ENCODE data around the gene RPRD1A. TPM values are rescaled to one million over a fixed set of nuclear protein-coding genes. Genes with fewer than 3 reads are reported as not detected.

Gene RPRD1A
- total and polyA plus RNA-seq, 7 experiments from 2014 or later: 11.8 to 51.3 (median 27.6) TPM

- Histone ChIP-seq H3K4me3 (ENCODE audit: low read length) (no peak overlapping the region), H3K9me3 (ENCODE audit: control insufficient read depth in 2 of 3, low read length in 3 of 3) (no peaks in the 10 kb centered on the region), H3K4me1 (ENCODE audit: control insufficient read depth in 2 of 2, insufficient read depth in 2 of 2, low read length in 2 of 2) (peaks cover 30 to 33% of the 10 kb centered on the region in 2 donors), H3K36me3 (ENCODE audit: control insufficient read depth in 2 of 3, insufficient read depth in 3 of 3, low read length in 3 of 3) (peaks cover 13 to 42% (median 15%) of the 10 kb centered on the region in 3 experiments), H3K27ac (ENCODE audit: low read depth, low read length) (peak overlapping the region; percentile 34), H3K27me3 (ENCODE audit: control insufficient read depth in 2 of 2, insufficient read depth in 2 of 2, low read length in 2 of 2) (no peaks in the 10 kb centered on the region)
- intact Hi-C loops (cut with micrococcal nuclease): loop anchor here (5.0 kb wide), 2 partner anchors 947 to 1112 kb away; no protein-coding TSS in a partner anchor
- peaks cover 0 to 4% (median 0%) of the 10 kb centered on the region in 11 donors for H3K9me3 Mint-ChIP-seq
- peaks cover 35 to 64% (median 51%) of the 10 kb centered on the region in 7 donors for H3K4me1 Mint-ChIP-seq
- ATAC-seq (no peak), DNase-seq (no peak)
- H3K27ac Mint-ChIP-seq: peak overlapping the region; percentile 27 to 99 (median 94)
- H3K4me3 Mint-ChIP-seq: peak overlapping the region; percentile 83 to 100 (median 96)
- H3K27me3 Mint-ChIP-seq: no peaks in the 10 kb centered on the region
- ChIA-PET POLR2A (interaction anchor here (0.6 to 3.5 kb wide), 3 partner anchors 92 to 500 kb away, joined by 3 to 16 read pairs (median 3); partner anchors contain the start of genes ELP2 and RPRD1A), CTCF (no interaction called here)
- peaks cover 14 to 41% (median 32%) of the 10 kb centered on the region in 5 donors for H3K36me3 Mint-ChIP-seq
Measured at GRCh38 chr18:35974181-35974580, 93.2 kb downstream of the RPRD1A start.

GRCh38 chr18:35973650-35974049 is 93.7 kb downstream of the RPRD1A start:
- Mint-ChIP-seq H3K4me1 (peaks cover 35 to 69% (median 55%) of the 10 kb centered on the region in 7 donors), H3K27me3 (no peaks in the 10 kb centered on the region), H3K9me3 (peaks cover 0 to 4% (median 0%) of the 10 kb centered on the region in 11 donors), H3K27ac (peak overlapping the region; percentile 91 to 99 (median 96)), H3K36me3 (peaks cover 14 to 37% (median 28%) of the 10 kb centered on the region in 5 donors), H3K4me3 (peak overlapping the region; percentile 83 to 100 (median 96))
- peak overlapping the region; percentile 82 for H3K27ac ChIP-seq (ENCODE audit: low read depth, low read length)
- H3K4me3 ChIP-seq (ENCODE audit: low read length): no peak overlapping the region
- DNase-seq (no peak), ATAC-seq (no peak)
- peaks cover 33% of the 10 kb centered on the region in 2 donors for H3K4me1 ChIP-seq (ENCODE audit: control insufficient read depth in 2 of 2, insufficient read depth in 2 of 2, low read length in 2 of 2)
- H3K9me3 ChIP-seq (ENCODE audit: control insufficient read depth in 2 of 3, low read length in 3 of 3): no peaks in the 10 kb centered on the region
- H3K27me3 ChIP-seq (ENCODE audit: control insufficient read depth in 2 of 2, insufficient read depth in 2 of 2, low read length in 2 of 2): no peaks in the 10 kb centered on the region
- CTCF ChIA-PET: interaction anchor here (0.6 kb wide), 1 partner anchor 1033 kb away, joined by 3 read pairs; no protein-coding TSS in a partner anchor
- POLR2A ChIA-PET: interaction anchor here (1.1 to 3.5 kb wide), 2 partner anchors 93 to 156 kb away, joined by 3 to 16 read pairs; partner anchors contain the start of genes ELP2 and RPRD1A
- intact Hi-C loops (cut with micrococcal nuclease): loop anchor here (2.0 to 5.0 kb wide), 4 partner anchors 391 to 1111 kb away; partner anchors contain the start of gene ZNF24 (in 1 of the 2)
- H3K36me3 ChIP-seq (ENCODE audit: control insufficient read depth in 2 of 3, insufficient read depth in 3 of 3, low read length in 3 of 3): peaks cover 13 to 37% (median 15%) of the 10 kb centered on the region in 3 experiments

- DNase-seq (peak; percentile 80 to 93 (median 90)), ATAC-seq (peak; percentile 94)
- Mint-ChIP-seq H3K27ac (peak within 1 kb of the TSS; percentile 91 to 99 (median 96)), H3K27me3 (no peaks in the 10 kb centered on the region), H3K36me3 (peaks cover 6 to 24% (median 19%) of the 10 kb centered on the region in 5 donors), H3K4me3 (peak within 1 kb of the TSS; percentile 83 to 100 (median 96)), H3K9me3 (no peaks in the 10 kb centered on the region), H3K4me1 (peaks cover 36 to 78% (median 67%) of the 10 kb centered on the region in 7 donors)
- Histone ChIP-seq H3K36me3 (ENCODE audit: control insufficient read depth in 2 of 3, insufficient read depth in 3 of 3, low read length in 3 of 3) (peaks cover 6 to 25% (median 9%) of the 10 kb centered on the region in 3 experiments), H3K27me3 (ENCODE audit: control insufficient read depth in 2 of 2, insufficient read depth in 2 of 2, low read length in 2 of 2) (no peaks in the 10 kb centered on the region), H3K9me3 (ENCODE audit: control insufficient read depth in 2 of 3, low read length in 3 of 3) (no peaks in the 10 kb centered on the region), H3K27ac (ENCODE audit: low read depth, low read length) (peak within 1 kb of the TSS; percentile 82), H3K4me3 (ENCODE audit: low read length) (peak within 1 kb of the TSS; percentile 76), H3K4me1 (ENCODE audit: control insufficient read depth in 2 of 2, insufficient read depth in 2 of 2, low read length in 2 of 2) (peaks cover 33% of the 10 kb centered on the region in 2 donors)
- intact Hi-C loops (cut with micrococcal nuclease): loop anchor here (1.0 to 5.0 kb wide), 21 partner anchors 22 to 1110 kb away; partner anchors contain the start of genes ELP2 (in 2 of the 2), INO80C (in 2 of the 2), RPRD1A (in 2 of the 2) and SLC39A6 (in 2 of the 2)
- CTCF ChIA-PET: interaction anchor here (0.7 kb wide), 1 partner anchor 672 kb away, joined by 3 read pairs; no protein-coding TSS in a partner anchor
- POLR2A ChIA-PET: interaction anchor here (0.7 to 3.5 kb wide), 5 partner anchors 94 to 851 kb away, joined by 3 to 17 read pairs (median 6); partner anchors contain the start of genes ELP2, INO80C, RPRD1A and SLC39A6
Measured at GRCh38 chr18:35972197-35973000, 95.0 kb downstream of the RPRD1A start, which contains the start of gene RMP24. Gene RMP24 (plus strand): TSS chr18:35972679.

- H3K27me3 Mint-ChIP-seq: no peaks in the 10 kb centered on the region
- DNase-seq (peak in 1 of 9 donors; percentile 24), ATAC-seq (no peak)
- Histone ChIP-seq H3K4me3 (ENCODE audit: low read length) (peak overlapping the region; percentile 76), H3K27me3 (ENCODE audit: control insufficient read depth in 2 of 2, insufficient read depth in 2 of 2, low read length in 2 of 2) (no peaks in the 10 kb centered on the region), H3K4me1 (ENCODE audit: control insufficient read depth in 2 of 2, insufficient read depth in 2 of 2, low read length in 2 of 2) (peaks cover 33% of the 10 kb centered on the region in 2 donors), H3K9me3 (ENCODE audit: control insufficient read depth in 2 of 3, low read length in 3 of 3) (no peaks in the 10 kb centered on the region), H3K27ac (ENCODE audit: low read depth, low read length) (peak overlapping the region; percentile 82), H3K36me3 (ENCODE audit: control insufficient read depth in 2 of 3, insufficient read depth in 3 of 3, low read length in 3 of 3) (peaks cover 4 to 18% (median 6%) of the 10 kb centered on the region in 3 experiments)
- ChIA-PET CTCF (no interaction called here), POLR2A (interaction anchor here (0.7 to 3.5 kb wide), 5 partner anchors 95 to 850 kb away, joined by 3 to 17 read pairs (median 6); partner anchors contain the start of genes ELP2, INO80C, RPRD1A and SLC39A6)
- peaks cover 5 to 20% (median 16%) of the 10 kb centered on the region in 5 donors for H3K36me3 Mint-ChIP-seq
- H3K4me1 Mint-ChIP-seq: peaks cover 36 to 79% (median 70%) of the 10 kb centered on the region in 7 donors
- peak overlapping the region; percentile 91 to 99 (median 96) for H3K27ac Mint-ChIP-seq
- intact Hi-C loops (cut with micrococcal nuclease): loop anchor here (1.0 to 5.0 kb wide), 22 partner anchors 21 to 1109 kb away; partner anchors contain the start of genes ELP2 (in 2 of the 2), INO80C (in 2 of the 2), RPRD1A (in 2 of the 2) and SLC39A6 (in 2 of the 2)
- peak overlapping the region; percentile 83 to 100 (median 96) for H3K4me3 Mint-ChIP-seq
- H3K9me3 Mint-ChIP-seq: no peaks in the 10 kb centered on the region
Measured at GRCh38 chr18:35971661-35972196, 95.6 kb downstream of the RPRD1A start.

GRCh38 chr18:35969676-35970075 is 97.7 kb downstream of the RPRD1A start:
- H3K9me3 Mint-ChIP-seq: peaks cover 0 to 2% (median 0%) of the 10 kb centered on the region in 11 donors
- peaks cover 0 to 5% (median 0%) of the 10 kb centered on the region in 3 experiments for H3K36me3 ChIP-seq (ENCODE audit: control insufficient read depth in 2 of 3, insufficient read depth in 3 of 3, low read length in 3 of 3)
- H3K4me3 Mint-ChIP-seq: peak overlapping the region; percentile 2 to 99 (median 84)
- H3K9me3 ChIP-seq (ENCODE audit: control insufficient read depth in 2 of 3, low read length in 3 of 3): no peaks in the 10 kb centered on the region
- no peaks in the 10 kb centered on the region for H3K27me3 ChIP-seq (ENCODE audit: control insufficient read depth in 2 of 2, insufficient read depth in 2 of 2, low read length in 2 of 2)
- POLR2A ChIA-PET: interaction anchor here (0.7 to 1.4 kb wide), 3 partner anchors 387 to 624 kb away, joined by 3 to 4 read pairs (median 3); no protein-coding TSS in a partner anchor
- H3K27me3 Mint-ChIP-seq: no peaks in the 10 kb centered on the region
- intact Hi-C loops (cut with micrococcal nuclease): loop anchor here (2.0 to 5.0 kb wide), 3 partner anchors 19 to 1107 kb away; no protein-coding TSS in a partner anchor
- H3K36me3 Mint-ChIP-seq: peaks cover 0 to 12% (median 4%) of the 10 kb centered on the region in 5 donors
- DNase-seq: no peak
- H3K4me1 ChIP-seq (ENCODE audit: control insufficient read depth in 2 of 2, insufficient read depth in 2 of 2, low read length in 2 of 2): peaks cover 33% of the 10 kb centered on the region in 2 donors
- H3K4me1 Mint-ChIP-seq: peaks cover 34 to 71% (median 68%) of the 10 kb centered on the region in 7 donors
- CTCF ChIA-PET: no interaction called here
- ATAC-seq: no peak
- no peak overlapping the region for H3K4me3 ChIP-seq (ENCODE audit: low read length)
- peak overlapping the region; percentile 34 to 99 (median 95) for H3K27ac Mint-ChIP-seq
- peak overlapping the region; percentile 82 for H3K27ac ChIP-seq (ENCODE audit: low read depth, low read length)

All from naive thymus-derived CD4-positive, alpha-beta T cell (primary cell).